Breast epithelium (tissue), 3 donors: ENCODE results near the gene SPPL2B.

Experiments used
- POLR2A ChIP-seq: fragments of 450-650 bp; IDR thresholded peaks from one replicate; pipeline ENCODE4 v1.6.1; 2016; ENCODE audit warnings: antibody characterized with exemption, mild to moderate bottlenecking, moderate library complexity
- TF ChIP-seq, protein P1 (sequence below), 3 donors: fragments of 450-650 bp; IDR thresholded peaks; one replicate each; pipeline ENCODE4 v1.5.1; 2016 to 2017; ENCODE audit warnings: antibody characterized with exemption in 3 of 3, mild to moderate bottlenecking in 3 of 3, moderate library complexity in 3 of 3

DNA sequence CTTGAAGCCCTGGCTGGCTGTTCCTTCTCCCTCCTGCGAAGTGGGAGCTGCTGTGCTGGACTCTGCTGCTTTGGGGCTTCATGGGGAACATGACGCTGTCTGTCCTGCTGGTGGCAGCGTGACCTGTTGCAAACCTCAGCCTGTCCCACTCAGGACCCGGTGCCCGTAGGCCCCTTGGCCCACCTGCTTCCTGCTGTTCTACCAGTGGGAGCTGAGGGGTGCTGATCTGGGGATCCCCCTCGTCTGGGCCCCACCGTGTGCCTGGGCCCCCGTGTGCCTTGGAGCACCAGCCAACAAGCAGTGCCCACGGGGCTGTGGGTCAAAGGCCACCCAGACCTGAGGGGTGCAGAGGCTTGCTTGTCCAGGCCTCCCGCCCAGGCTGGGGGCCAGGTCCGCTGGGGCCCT lies 5.3 kb downstream of the SPPL2B start:
- no peak for TF ChIP-seq POLR2A
- TF ChIP-seq, protein P1, sequence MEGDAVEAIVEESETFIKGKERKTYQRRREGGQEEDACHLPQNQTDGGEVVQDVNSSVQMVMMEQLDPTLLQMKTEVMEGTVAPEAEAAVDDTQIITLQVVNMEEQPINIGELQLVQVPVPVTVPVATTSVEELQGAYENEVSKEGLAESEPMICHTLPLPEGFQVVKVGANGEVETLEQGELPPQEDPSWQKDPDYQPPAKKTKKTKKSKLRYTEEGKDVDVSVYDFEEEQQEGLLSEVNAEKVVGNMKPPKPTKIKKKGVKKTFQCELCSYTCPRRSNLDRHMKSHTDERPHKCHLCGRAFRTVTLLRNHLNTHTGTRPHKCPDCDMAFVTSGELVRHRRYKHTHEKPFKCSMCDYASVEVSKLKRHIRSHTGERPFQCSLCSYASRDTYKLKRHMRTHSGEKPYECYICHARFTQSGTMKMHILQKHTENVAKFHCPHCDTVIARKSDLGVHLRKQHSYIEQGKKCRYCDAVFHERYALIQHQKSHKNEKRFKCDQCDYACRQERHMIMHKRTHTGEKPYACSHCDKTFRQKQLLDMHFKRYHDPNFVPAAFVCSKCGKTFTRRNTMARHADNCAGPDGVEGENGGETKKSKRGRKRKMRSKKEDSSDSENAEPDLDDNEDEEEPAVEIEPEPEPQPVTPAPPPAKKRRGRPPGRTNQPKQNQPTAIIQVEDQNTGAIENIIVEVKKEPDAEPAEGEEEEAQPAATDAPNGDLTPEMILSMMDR (IDR thresholded peaks at IDR 0.05): no peak
